HG03354 (cell line): ENCODE measurements around the gene UTF1.
"Not testable (repeated sequence)": the region's sequence is repeated elsewhere in the genome, so short reads cannot be mapped to it uniquely, and the experiment has no call there.

ENCODE experiments used
- ATAC-seq: cut with Tn5 transposase; IDR thresholded peaks from one replicate; pipeline ENCODE4 v1.9.1; 2021; ENCODE audit warnings: mild to moderate bottlenecking; ENCODE audit not compliant: unreplicated experiment, poor library complexity, severe bottlenecking

UTF1 gene

GRCh38 chr10:133258818-133259601 is 29.0 kb downstream of the UTF1 start:
- ATAC-seq, result no peak

- ATAC-seq, result no peak
Measured at GRCh38 chr10:133259602-133259989, 29.6 kb downstream of the UTF1 start.

- peak; percentile 58 for ATAC-seq
Measured at GRCh38 chr10:133260895-133261725, 31.1 kb downstream of the UTF1 start.

GRCh38 chr10:133261726-133262325 is 31.8 kb downstream of the UTF1 start:
- peak; percentile 48 for ATAC-seq

GRCh38 chr10:133262696-133263095 is 32.7 kb downstream of the UTF1 start:
- ATAC-seq, result no peak

- ATAC-seq, result no peak
Measured at GRCh38 chr10:133263674-133264073, 33.7 kb downstream of the UTF1 start.

- no peak for ATAC-seq
Measured at GRCh38 chr10:133264461-133264860, 34.4 kb downstream of the UTF1 start.

GRCh38 chr10:133265052-133265451 is 35.0 kb downstream of the UTF1 start:
- not testable (repeated sequence) for ATAC-seq

GRCh38 chr10:133266056-133266795 is 36.2 kb downstream of the UTF1 start:
- no peak for ATAC-seq

GRCh38 chr10:133267293-133267692 is 37.3 kb downstream of the UTF1 start:
- ATAC-seq, result no peak

GRCh38 chr10:133267829-133268228 is 37.8 kb downstream of the UTF1 start:
- no peak for ATAC-seq

GRCh38 chr10:133268532-133268931 is 38.5 kb downstream of the UTF1 start:
- no peak for ATAC-seq

GRCh38 chr10:133269367-133269766 is 39.4 kb downstream of the UTF1 start:
- no peak for ATAC-seq

GRCh38 chr10:133270204-133270603 is 40.2 kb downstream of the UTF1 start:
- ATAC-seq, result no peak

- no peak for ATAC-seq
Measured at GRCh38 chr10:133270773-133271297, 40.8 kb downstream of the UTF1 start.

- ATAC-seq, result no peak
Measured at GRCh38 chr10:133271521-133272300, 41.7 kb downstream of the UTF1 start.

GRCh38 chr10:133272301-133272963 is 42.4 kb downstream of the UTF1 start:
- ATAC-seq, result no peak

- ATAC-seq, result no peak
Measured at GRCh38 chr10:133272964-133273420, 43.0 kb downstream of the UTF1 start.
